Occipital lobe (tissue), 2 donors: ENCODE results near the gene LGALSL. TPM values are rescaled to one million over a fixed set of nuclear protein-coding genes. Genes with fewer than 3 reads are reported as not detected.
A peak's percentile ranks its signal among the peaks of the same experiment; 100 is the strongest.
"Not testable (repeated sequence)": the region's sequence is repeated elsewhere in the genome, so short reads cannot be mapped to it uniquely, and the experiment has no call there.

Experiments used
- DNase-seq: peaks from one replicate; lab custom pipeline; 2025; lab: John Stamatoyannopoulos, UW
- total RNA-seq: library from RNA; depleted of rRNA; stranded (reverse); fragments of >200 nt; gene quantifications from one replicate; pipeline ENCODE4 v1.2.3, GENCODE V29; 2014

The LGALSL gene
- total RNA-seq, 1 donor from 2014 or later = 53.7 TPM

DNA sequence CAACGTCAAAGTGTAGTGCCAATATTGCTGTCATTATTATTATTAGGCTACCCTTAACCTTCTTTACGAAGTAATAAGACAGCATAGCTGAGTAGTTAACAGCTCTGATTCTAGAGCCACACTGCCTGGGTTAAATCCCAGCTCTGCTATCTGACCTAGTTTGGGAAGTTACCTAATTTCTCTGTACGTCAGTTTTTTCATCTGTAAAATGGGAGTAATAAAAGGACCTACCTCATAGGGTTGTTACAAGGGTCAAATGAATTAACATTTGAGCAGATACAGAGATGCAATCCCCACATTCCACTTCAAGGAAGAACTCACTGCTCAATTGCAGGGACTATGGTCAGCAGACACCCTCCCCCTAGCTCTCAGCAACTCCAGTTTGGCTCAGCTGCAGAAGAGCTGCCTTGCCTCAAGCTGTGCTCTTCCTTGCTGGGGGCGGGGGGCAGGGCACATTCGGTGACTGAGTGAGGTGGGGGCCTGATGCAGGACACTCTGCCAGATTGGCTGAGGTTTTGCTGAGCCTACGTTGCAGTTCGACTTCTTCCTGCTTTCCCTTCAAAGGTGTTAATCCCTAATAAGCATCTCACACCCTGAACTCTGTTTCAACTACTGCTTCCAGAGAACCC, 11.0 kb upstream of the LGALSL start:
- no peak for DNase-seq

DNA sequence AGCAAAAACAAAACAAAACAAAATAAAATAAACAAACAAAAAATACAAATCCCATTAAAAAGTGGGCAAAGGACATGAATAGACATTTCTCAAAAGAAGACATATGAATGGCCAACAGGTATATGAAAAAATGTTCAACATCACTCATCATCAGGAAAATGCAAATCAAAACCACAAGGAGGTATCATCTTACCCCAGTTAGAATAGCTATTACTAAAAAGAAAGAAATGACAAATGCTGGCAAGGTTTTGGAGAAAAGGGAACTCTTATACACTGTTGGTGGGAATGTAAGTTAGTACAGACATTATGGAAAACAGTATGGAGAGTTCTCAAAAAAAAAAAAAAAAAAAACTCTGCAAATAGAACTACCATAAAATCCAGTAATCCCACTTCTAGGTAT, 8.0 kb upstream of the LGALSL start:
- not testable (repeated sequence) for DNase-seq

DNA sequence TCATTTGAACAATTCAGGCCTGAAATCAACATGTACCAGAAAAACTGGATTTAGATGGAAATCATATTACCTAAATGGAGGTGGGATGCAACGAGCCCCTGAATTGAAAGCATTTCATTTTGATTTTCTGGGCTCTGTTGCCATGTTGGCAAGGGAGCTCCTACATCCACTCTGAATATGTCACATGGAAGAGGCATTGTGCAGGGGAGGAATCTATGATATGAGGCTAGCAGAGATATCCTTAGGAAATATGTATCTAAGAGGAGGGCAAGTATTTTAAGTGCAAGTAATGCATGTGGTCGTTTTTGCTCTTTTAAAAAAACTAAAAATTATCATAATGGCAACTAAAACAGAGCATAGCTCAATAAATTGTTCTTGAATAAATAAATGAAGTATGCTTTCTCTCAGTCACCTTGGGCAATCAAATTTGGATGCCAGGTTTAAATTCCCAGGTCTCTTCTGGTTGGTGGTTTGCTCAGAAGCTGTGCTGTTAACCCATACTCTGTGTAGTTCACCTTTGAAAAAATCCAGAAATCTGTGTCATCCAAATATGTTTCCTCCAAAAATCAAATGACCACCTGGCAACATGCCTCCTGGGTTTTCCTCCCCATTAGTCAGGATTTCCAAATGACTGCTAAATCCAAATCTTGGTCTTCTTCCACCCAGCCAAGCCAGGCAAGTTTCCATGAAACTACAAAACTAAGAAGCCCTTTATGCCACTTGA, 6.5 kb upstream of the LGALSL start:
- no peak for DNase-seq

DNA sequence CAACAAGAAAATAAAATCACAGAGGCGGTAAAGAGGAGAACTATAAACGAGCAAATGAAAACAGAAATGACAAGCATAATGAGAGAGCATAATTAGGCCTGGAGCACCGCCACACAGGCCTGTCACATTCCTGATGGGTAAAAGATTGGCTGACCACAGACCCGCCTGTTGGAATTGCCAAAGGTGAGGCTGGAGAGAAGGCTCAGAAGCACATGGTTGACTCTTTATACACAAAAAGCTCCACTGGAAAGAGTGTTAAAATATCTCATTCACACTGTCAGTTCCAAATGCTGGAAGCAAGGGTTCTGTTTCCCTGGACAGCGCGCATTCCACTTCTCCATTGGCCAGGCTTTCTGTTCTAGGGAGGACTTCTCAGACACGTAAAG, 5.9 kb upstream of the LGALSL start:
- no peak for DNase-seq

DNA sequence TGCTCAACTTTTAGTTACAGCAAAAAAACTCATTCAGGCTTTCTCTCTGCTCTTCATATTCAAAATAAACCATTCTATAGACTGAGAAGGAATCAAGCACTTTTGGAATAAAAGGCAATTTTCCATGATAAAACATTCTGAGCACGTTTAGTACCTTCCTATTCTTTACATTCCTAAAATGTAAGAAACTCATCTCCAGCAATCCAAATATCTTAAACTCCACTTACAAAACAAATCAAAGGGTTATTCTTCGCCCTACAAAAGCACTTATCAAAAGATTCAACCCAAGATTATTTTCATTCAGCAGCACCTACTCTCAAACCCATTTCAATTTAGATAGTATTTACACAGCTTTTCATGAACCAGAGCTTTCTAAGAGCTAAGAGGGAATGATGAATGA, 2.9 kb upstream of the LGALSL start:
- DNase-seq = no peak

DNA sequence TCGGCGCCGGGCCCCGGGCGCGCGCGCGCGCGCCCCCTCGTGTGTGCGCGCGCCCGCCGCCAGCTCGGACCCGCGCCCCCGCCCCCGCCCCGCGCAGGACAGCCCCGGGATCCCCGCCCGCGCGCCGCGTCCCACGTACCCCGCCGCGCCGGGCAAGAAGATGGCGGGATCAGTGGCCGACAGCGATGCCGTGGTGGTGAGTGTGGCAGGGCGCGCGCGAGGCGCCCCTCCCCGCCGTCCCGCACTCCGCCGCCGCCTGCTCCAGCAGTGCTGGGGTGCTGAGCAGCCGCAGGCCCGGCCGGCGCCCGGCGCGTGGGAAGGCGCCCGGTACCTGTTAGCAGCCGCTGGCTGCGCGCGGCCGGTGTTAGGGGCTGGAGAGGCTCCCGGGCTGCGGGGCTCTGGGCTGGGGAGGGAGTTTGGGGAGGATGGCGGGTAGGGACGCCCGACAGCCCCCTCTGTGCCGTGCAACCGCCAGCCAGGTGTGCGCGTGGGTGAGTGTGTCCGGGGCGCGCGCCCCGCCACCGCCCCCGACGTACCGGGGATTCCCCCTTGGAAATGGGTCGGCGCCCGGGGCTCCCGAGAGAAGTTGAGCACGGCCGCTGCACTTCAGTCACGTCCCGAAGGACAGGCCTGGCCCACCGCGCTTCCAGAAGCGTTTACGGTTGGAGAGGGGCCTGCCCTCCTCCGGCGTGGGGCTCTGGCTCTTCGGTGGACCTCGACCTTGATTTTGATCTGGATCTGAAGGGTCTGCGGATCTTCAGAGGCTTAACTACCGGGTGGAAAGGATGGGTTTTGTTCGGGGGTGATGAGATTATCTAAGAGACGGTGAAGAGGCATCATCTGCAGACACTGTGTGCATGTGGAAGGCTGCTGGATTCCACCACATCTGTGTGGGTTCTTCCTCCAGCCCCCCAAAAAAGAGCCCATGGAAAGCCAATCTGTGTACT, 697 bp downstream of the LGALSL start:
- peak; percentile 58 for DNase-seq

DNA sequence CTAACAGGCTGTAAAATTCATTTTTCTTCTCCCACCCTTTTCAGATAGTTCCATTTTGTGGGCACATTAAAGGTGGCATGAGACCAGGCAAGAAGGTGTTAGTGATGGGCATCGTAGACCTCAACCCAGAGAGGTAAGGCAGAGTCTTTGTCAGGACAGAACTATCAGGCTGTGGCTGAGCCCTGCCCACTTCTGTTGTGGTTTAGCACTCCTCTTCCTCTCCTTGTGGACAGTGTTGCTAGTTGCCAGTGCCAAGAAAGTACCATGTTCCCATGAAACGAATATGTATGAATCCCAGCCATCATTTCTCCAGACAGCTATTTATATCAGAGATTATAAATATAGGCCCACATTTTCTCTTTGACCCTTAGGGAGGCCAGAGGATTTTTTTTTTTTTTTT, 1.6 kb downstream of the LGALSL start:
- no peak for DNase-seq

DNA sequence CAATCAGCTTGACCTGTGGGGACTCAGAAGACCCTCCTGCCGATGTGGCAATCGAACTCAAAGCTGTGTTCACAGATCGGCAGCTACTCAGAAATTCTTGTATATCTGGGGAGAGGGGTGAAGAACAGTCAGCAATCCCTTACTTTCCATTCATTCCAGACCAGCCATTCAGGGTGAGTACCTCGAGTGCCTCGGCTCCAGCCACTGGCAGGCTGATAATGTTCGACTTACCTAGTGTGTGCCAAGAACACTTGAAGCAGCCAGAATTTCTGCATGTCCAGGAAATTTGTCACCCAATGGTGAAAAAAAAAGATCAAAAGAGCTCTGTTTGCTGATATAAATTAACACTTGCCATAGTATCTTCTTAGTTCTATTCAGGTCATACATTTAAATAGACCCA, 2.3 kb downstream of the LGALSL start:
- DNase-seq = no peak

DNA sequence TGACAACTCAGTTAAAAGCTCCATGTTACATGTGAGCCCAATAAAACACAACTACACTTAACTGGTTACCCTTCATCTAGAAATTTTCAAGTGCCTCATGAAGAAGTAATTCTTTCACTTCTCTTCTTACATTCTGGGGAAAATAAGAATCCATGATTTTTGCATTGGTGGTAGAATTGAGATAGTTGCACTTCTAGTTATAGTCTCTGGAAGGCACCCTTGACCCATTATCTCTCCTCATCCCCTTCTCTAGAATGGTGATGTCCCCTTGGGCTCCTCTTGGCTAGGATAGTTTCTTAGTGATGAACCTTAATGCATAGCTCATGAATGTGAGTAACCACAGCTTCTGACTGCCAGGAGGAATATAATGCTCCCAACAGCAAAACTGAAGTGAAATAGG, 3.6 kb downstream of the LGALSL start:
- DNase-seq = no peak

DNA sequence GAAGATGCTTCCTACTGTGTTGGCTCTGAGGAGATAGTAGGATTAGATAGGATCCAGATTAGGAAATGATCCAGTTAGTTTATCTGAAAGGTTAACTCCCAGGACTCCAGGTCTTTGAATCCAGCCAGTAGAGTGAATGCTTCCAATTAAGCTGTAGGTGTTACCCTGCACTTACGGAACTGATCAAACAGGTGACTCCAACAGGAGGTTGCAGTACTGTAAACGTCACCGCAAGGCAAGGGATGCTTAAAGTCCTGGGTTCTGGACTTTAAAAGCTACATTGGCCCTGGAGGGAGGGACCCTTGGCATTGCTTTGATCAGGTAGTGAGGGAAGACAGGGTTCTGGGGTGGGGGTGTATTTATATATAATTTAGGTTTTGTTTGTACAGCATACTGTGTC, 5.6 kb downstream of the LGALSL start:
- no peak for DNase-seq

DNA sequence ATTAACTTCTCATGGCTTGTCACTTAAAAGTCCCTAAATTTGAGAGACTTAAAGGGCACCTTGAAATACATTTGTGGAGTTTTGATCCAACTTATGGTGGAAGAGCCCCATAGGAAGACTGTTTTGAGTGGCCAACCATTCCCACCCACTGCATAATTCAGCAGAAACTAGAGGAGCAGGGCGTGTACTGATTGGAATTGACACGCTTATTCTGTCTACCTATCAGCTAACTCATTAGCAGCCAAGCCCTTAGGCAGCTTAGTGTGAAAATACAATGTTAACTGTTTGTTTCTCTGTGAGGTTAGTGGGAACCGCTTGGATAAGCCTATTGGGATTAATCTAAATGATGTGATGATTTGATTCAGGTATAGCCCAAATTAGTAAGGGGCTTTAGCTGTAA, 6.4 kb downstream of the LGALSL start:
- DNase-seq = no peak

DNA sequence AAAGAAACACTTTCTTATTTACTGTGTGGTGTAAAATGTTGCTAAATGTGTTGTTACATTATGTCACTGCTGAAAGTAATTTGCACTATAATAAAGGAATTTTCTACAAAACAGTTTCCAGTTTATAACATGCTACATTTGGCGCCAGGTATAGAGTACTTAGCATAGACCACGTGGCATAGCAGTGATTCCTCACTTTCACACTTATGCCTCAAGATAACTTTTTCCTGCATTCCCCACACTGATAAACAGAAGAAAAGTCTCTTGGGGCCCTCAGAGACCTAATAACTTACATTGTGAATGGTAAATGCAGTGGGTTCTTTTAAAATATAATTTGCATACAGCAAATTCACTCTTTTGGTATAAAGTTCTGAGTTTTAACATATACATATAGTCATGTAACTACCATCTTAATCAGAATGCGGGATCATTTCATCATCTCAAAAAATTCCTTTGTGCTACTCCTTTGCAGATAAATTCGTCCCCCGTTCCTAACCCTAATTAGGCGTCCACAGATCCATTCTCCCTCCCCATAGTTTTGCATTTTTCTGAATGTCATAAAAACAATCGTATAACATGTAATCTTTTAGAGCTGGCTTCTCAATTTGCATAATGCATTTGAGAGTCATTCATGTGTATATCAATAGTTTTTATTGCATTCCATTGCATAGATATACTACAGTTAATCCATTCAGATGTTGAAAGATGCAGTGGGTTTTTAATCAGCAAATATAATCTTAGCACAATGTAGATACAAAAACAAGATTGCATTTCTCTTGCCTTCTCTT, 7.5 kb downstream of the LGALSL start:
- DNase-seq = no peak

DNA sequence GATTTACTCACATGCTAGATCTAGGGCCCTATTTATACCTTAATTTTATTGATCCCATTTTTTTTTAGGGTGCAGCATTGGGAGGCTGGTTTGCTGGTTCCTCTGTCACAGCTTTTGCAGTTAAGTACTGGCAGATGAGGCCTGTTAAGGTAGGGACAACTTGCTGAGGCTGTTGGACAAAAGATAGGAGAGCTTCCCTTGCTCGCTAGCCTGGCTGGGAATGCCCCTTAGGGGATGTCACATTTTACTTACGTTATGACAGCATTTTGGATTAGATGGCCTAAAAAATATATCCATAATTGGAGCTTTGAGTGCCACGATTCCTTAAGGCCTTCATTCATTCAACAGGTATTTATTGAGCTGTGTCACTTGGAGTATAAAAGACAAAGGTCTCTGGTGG, 8.2 kb downstream of the LGALSL start:
- no peak for DNase-seq

DNA sequence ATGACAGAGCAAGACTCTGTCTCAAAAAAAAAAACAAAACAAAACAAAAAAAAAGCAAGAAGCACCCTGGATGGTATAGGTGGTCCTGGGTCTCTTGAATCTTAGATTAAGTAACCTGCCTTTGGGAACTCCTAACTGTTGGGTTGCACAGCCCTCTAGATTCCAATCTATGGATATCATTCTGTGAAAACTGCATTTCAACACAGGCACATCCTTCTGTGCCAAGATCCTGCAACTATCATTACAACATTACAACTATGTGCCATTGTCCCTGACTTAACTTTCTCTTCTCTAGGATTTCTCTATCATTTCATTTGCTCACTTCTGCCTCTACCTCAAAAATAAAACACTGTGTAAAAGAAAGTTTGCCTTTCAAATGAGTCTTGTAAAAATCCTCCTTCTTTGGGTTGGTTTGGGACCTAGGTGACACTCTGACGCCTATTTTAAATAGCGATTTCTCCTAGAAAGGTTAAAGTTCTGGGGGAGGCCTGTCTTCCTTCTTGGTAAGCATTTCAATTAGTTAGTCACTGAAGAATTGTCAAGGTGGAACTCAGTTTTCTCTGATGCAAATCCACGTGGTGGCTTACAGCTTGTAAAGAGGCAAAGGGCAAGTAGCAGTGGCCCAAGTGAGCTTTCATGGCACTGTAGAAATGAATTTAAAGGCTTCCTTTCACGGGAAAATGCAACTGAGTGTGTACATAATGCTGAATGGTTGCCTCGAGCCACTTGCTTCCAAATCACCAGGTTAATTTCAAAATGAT, 9.2 kb downstream of the LGALSL start:
- no peak for DNase-seq

DNA sequence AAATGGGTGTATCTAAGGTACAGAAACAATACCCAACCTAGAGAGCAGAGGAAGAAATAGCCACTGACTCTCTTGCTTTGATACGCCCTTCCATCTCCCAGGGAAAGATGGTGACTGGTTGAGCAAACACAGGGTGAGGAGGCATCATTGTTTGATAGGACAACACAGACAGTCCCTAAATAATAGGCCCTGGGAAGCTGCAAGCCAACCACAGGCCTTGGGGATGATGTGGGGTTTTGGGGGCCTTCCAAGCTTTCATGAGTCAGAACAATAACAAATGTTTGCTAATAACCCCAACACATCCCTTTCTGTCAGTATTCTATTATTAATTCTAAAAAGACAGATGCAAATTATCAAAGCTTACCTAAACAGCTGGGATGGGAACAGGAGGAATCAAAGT, 9.8 kb downstream of the LGALSL start:
- DNase-seq = peak; percentile 8

DNA sequence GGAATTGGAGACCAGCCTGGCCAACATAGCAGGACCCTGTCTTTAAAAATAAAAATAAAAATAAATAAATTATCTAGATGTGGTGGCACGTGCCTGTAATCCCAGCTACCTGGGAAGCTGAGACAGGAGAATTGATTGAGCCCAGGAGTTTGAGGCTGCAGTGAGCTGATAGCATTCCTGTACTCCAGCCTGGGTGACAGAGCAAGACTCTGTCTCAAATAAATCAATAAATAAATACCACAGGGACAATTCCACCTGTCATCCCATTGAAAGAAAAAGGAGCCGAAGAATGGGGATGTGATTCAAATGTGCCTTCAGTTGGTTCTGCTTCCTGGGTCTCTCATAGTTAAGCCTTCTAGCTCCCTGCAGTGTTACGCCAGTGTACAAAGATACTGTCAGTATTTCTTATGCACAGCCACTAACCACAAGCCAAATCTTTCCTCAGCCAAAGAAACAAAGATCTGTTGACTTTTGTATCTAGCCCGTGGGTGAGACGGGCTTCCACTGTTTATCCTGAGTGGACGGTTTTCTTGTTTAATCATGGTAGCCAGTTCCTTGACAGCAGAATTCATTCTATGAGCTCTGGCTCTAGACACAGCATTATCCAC, 12.6 kb downstream of the LGALSL start:
- no peak for DNase-seq

DNA sequence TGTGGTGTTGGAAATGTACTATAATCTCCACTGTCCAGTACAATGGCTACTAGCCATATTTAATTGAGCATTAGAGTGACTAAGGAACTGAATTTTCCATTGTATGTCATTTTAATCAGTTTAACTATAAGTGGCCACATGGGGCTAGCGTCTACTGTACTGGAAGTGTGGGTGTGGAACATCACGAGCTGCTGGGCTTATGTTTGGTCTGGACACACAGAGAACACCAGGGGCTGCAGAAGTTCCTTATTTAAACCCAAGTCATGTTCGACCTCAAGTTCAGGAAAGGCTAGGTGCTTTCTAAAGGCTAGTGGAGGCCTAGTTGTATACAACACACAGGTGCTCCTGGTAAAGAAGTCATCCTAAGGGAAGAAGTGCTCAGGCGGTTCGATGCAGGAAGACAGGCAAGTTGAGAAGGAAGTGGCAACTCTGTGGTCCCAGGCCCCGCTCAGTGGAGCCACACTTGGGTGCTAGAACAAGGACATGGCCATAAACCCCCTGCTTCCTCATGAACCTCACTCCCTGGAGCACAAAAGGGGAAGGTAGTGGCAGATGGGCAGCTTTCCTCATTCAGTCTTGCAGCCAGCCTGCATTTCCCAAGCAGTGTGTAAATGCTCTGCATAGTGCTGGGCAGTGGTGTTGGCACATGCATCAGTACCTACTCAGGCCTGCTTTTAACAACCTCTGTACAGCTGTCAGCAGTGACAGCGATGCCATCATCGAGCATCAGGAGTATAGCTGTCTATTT, 13.3 kb downstream of the LGALSL start:
- no peak for DNase-seq

DNA sequence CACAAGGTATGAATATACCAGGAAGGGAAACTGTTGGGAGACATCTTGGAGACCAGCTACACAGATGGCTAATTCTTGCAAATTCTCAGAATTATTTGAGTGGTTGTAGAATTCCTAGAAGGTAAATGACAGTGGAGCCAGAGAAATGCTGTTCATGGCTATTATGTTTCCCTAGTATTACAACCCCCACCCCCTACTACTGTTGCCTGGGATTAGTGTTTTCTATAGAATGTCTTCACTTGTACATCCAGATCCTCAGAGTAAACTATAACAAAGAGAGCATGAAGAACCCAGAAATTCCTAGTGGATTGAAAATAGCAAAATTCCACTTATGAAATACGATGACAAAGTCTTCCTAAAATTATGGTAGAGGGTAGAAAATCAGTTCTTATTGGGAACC, 15.3 kb downstream of the LGALSL start:
- DNase-seq = no peak

DNA sequence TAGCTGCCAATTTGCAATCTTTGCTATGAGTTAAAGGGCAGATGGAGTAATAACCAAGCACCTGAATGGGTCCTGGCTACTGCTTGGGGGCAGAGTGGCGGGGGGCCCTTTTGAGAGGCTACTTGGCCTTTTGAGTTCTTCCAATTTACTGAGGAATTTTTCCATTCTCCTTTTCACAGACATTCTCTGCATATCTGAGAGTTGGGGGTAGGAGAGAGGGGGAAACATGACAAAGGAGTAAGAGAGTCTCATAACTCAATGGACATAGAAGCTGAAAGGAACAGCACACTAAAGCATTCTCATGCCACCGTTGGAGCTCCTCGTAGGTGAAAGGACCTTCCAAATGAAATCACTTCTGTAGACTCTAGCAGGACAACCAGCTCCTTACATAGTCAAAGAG, 16.1 kb downstream of the LGALSL start:
- DNase-seq = no peak
